Activated CD8-positive, alpha-beta memory T cell treated with anti-CD3 and anti-CD28 coated beads for 36 hours (primary cell): ENCODE data around the gene ZBTB12. TPM values are rescaled to one million over a fixed set of nuclear protein-coding genes. Genes with fewer than 3 reads are reported as not detected.
"Not testable (repeated sequence)": the region's sequence is repeated elsewhere in the genome, so short reads cannot be mapped to it uniquely, and the experiment has no call there.

Experiments
- CTCF ChIA-PET: fragments of 350-600 bp; sonication (Branson Sonifier 250); formaldehyde crosslinking; loops from one replicate; lab custom pipeline; 2021; ENCODE audit warnings: antibody characterized with exemption; lab: Charles Lee
- POLR2A ChIA-PET: fragments of 350-600 bp; sonication (Branson Sonifier 250); formaldehyde crosslinking; loops from one replicate; lab custom pipeline; 2021; ENCODE audit warnings: antibody characterized with exemption; lab: Charles Lee
- total RNA-seq, 2 experiments: library from RNA; stranded (reverse); gene quantifications; one replicate each; pipeline ENCODE4 v1.2.3, GENCODE V29; 2021

Gene ZBTB12
- total RNA-seq, 2 experiments from 2014 or later, result 3.3 to 3.6 TPM

GRCh38 chr6:31882344-31882743 lies 19.5 kb downstream of the ZBTB12 start:
- ChIA-PET CTCF (no interaction called here), POLR2A (no interaction called here)

- POLR2A ChIA-PET, result no interaction called here
These were observed 20.6 kb downstream of the ZBTB12 start for GRCh38 chr6:31881136-31881859.

GRCh38 chr6:31880616-31881015 lies 21.3 kb downstream of the ZBTB12 start:
- ChIA-PET CTCF (no interaction called here), POLR2A (no interaction called here)

More at GRCh38 chr6:31881136-31881859, 20.6 kb downstream of the ZBTB12 start:
- CTCF ChIA-PET, result no interaction called here

- ChIA-PET CTCF (no interaction called here), POLR2A (no interaction called here)
These were observed 22.0 kb downstream of the ZBTB12 start for GRCh38 chr6:31879901-31880300.

GRCh38 chr6:31879143-31879542 lies 22.7 kb downstream of the ZBTB12 start:
- POLR2A ChIA-PET, result no interaction called here
- CTCF ChIA-PET, result no interaction called here

- ChIA-PET CTCF (no interaction called here), POLR2A (no interaction called here)
These were observed 23.2 kb downstream of the ZBTB12 start, which contains the start of gene SLC44A4 for GRCh38 chr6:31878726-31879125. Gene SLC44A4, minus strand, starts transcription at chr6:31878997. Its CDS starts 17 bp downstream, at chr6:31878980.

GRCh38 chr6:31878222-31878621 lies 23.7 kb downstream of the ZBTB12 start:
- CTCF ChIA-PET, result no interaction called here
- POLR2A ChIA-PET, result no interaction called here

- POLR2A ChIA-PET, result no interaction called here
- CTCF ChIA-PET, result interaction anchor here (1.2 kb wide), 1 partner anchor 20 kb away, joined by 3 read pairs; the partner anchor contains the start of gene EHMT2
These were observed 24.2 kb downstream of the ZBTB12 start for GRCh38 chr6:31877651-31878161.

- POLR2A ChIA-PET, result no interaction called here
These were observed 24.7 kb downstream of the ZBTB12 start for GRCh38 chr6:31877125-31877650.

GRCh38 chr6:31876357-31876756 lies 25.5 kb downstream of the ZBTB12 start:
- CTCF ChIA-PET, result interaction anchor here (1.0 to 2.0 kb wide), 3 partner anchors 12 to 21 kb away, joined by 3 to 4 read pairs (median 3); partner anchors contain the start of gene EHMT2
- POLR2A ChIA-PET, result no interaction called here

More at GRCh38 chr6:31877125-31877650, 24.7 kb downstream of the ZBTB12 start:
- CTCF ChIA-PET, result interaction anchor here (0.6 to 1.2 kb wide), 3 partner anchors 11 to 182 kb away, joined by 3 read pairs; partner anchors contain the start of gene EHMT2

GRCh38 chr6:31875877-31876276 lies 26.0 kb downstream of the ZBTB12 start:
- POLR2A ChIA-PET, result no interaction called here
- CTCF ChIA-PET, result interaction anchor here (2.0 kb wide), 1 partner anchor 12 kb away, joined by 4 read pairs; no protein-coding TSS in a partner anchor

- POLR2A ChIA-PET, result interaction anchor here (0.5 kb wide), 1 partner anchor 235 kb away, joined by 7 read pairs; no protein-coding TSS in a partner anchor
- CTCF ChIA-PET, result interaction anchor here (2.0 kb wide), 1 partner anchor 11 kb away, joined by 4 read pairs; no protein-coding TSS in a partner anchor
These were observed 26.9 kb downstream of the ZBTB12 start for GRCh38 chr6:31874836-31875572.

GRCh38 chr6:31874084-31874670 lies 27.7 kb downstream of the ZBTB12 start:
- POLR2A ChIA-PET, result no interaction called here
- CTCF ChIA-PET, result interaction anchor here (2.0 kb wide), 1 partner anchor 10 kb away, joined by 4 read pairs; no protein-coding TSS in a partner anchor

GRCh38 chr6:31871046-31871659 lies 30.7 kb downstream of the ZBTB12 start:
- CTCF ChIA-PET, result no interaction called here
- POLR2A ChIA-PET, result interaction anchor here (0.6 kb wide), 1 partner anchor 35 kb away, joined by 3 read pairs; no protein-coding TSS in a partner anchor

- POLR2A ChIA-PET, result no interaction called here
- CTCF ChIA-PET, result no interaction called here
These were observed 31.4 kb downstream of the ZBTB12 start for GRCh38 chr6:31870385-31870921.

GRCh38 chr6:31869343-31869742 lies 32.5 kb downstream of the ZBTB12 start:
- CTCF ChIA-PET, result no interaction called here
- POLR2A ChIA-PET, result no interaction called here

- POLR2A ChIA-PET, CTCF ChIA-PET: not testable (repeated sequence)
These were observed 33.3 kb downstream of the ZBTB12 start for GRCh38 chr6:31868658-31868971.
